ENCODE results near the gene FRS3.

- TF ChIP-seq CTCF (conservative IDR thresholded peaks at IDR 0.05) (no peak), EZH2 (IDR thresholded peaks at IDR 0.05; ENCODE audit: low read depth) (no peak)
Measured at GRCh38 chr6:41727705-41728072, 52.0 kb downstream of the FRS3 start.

Measured in PC-9 (cell line).